GM12891 (cell line): Measurements from ENCODE around the gene OR10H1.

Source experiments
- PAX5 ChIP-seq: IDR thresholded peaks from 2 replicates; pipeline ENCODE4 v1.6.1; 2011; ENCODE audit warnings: low read length, moderate library complexity, mild to moderate bottlenecking; ENCODE audit not compliant: insufficient read depth, severe bottlenecking
- POLR2A ChIP-seq: IDR thresholded peaks from 2 replicates; pipeline ENCODE4 v1.6.1; 2011; ENCODE audit warnings: low read depth, low read length, control low read depth
- POLR2AphosphoS5 ChIP-seq: IDR thresholded peaks from 2 replicates; pipeline ENCODE4 v1.6.1; 2011; ENCODE audit warnings: low read depth, low read length, control low read depth
- POU2F2 ChIP-seq: IDR thresholded peaks from 2 replicates; pipeline ENCODE4 v1.6.1; 2011; ENCODE audit warnings: low read depth, mild to moderate bottlenecking, control low read depth, low read length, moderate library complexity
- SPI1 ChIP-seq: IDR thresholded peaks from 2 replicates; pipeline ENCODE4 v1.6.1; 2011; ENCODE audit warnings: low read depth, low read length, control low read depth
- TAF1 ChIP-seq: IDR thresholded peaks from 2 replicates; pipeline ENCODE4 v1.6.1; 2011; ENCODE audit warnings: low read depth, low read length, control low read depth

GRCh38 chr19:15841875-15842569 is 26.6 kb upstream of the OR10H1 start:
- TF ChIP-seq TAF1 (no peak), POLR2AphosphoS5 (no peak), POLR2A (no peak), SPI1 (no peak), PAX5 (no peak), POU2F2 (no peak)
